Measurements from ENCODE around the gene MATCAP1. TPM values are rescaled to one million over a fixed set of nuclear protein-coding genes. Genes with fewer than 3 reads are reported as not detected.

Gene MATCAP1
- total and polyA plus RNA-seq, 2 of the 8 experiments (the other 6 are each of a cell fraction or from before 2014, with no cell fraction given), result 22.9 to 27.5 TPM

- no peak for TF ChIP-seq EGR1 (IDR thresholded peaks at IDR 0.05; ENCODE audit: borderline replicate concordance, low read depth, low read length)
- TF ChIP-seq RXRA (IDR thresholded peaks at IDR 0.05; ENCODE audit: insufficient read depth, low read depth, low read length), result no peak
- TF ChIP-seq FOSL1 (IDR thresholded peaks at IDR 0.05; ENCODE audit: insufficient read depth, low read depth, low read length), result no peak
Measured at GRCh38 chr16:67128887-67129286, 54.9 kb downstream of the MATCAP1 start (continued).
